ENCODE data around the gene IFNL1. TPM values are rescaled to one million over a fixed set of nuclear protein-coding genes. Genes with fewer than 3 reads are reported as not detected.
A peak's percentile ranks its signal among the peaks of the same experiment; 100 is the strongest.

The IFNL1 gene
- total and polyA plus RNA-seq, 9 of the 15 experiments (the other 6 are each of a cell fraction or from before 2014, with no cell fraction given) = not detected

DNA sequence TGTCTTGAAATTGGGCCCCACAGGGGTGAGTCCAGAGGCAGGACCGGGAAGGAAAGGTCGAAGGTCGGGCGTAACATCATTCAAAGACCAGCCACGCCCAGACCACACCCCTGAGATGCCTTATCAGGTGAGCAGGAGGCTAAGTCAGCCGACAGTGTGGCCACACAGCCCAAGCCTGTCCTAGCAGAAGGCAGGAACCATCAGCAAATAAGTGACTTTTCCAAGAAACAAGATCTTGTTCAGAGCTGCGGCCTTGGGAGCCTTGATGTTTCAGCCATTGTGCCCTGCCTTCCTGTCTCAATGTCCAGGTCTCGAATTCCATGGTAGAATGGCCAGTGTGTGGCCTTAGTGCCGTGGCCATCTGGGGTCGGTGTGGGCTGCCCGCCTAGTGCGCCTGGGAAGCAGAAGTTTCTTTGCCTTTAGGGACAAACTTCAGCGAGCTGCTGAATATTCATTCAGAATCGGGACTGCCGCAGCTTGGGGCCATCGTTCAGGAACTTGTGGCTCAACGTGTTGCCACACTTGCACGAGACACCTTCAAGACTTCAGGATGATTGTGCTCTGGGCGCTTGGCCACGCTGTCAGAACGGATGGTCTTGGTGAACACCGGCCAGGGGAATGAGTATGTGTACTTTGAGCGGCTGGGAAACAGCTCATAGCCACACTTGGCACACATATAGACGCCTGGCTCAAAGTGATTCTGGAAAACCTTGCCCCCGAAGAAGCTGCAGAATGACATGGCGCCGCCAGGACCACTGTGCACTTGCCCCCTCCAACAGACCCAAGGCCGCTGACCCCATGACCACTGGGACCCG lies 41.5 kb upstream of the IFNL1 start (continued):
- TF ChIP-seq TAF9B (IDR thresholded peaks at IDR 0.05; ENCODE audit: partially characterized antibody) = peak; percentile 22
- no peak for TF ChIP-seq MTA3 (IDR thresholded peaks at IDR 0.05; ENCODE audit: borderline replicate concordance)
- TF ChIP-seq EHMT2 (IDR thresholded peaks at IDR 0.05) = 0 out of 2 replicates have a peak, but pooled peaks have one; percentile 36
- peak; percentile 30; the same call in 1 of the 2 replicates for TF ChIP-seq CREM (IDR thresholded peaks at IDR 0.05; ENCODE audit: low read depth)
- no peak for TF ChIP-seq EP400 (IDR thresholded peaks at IDR 0.05)
- TF ChIP-seq, protein P1, sequence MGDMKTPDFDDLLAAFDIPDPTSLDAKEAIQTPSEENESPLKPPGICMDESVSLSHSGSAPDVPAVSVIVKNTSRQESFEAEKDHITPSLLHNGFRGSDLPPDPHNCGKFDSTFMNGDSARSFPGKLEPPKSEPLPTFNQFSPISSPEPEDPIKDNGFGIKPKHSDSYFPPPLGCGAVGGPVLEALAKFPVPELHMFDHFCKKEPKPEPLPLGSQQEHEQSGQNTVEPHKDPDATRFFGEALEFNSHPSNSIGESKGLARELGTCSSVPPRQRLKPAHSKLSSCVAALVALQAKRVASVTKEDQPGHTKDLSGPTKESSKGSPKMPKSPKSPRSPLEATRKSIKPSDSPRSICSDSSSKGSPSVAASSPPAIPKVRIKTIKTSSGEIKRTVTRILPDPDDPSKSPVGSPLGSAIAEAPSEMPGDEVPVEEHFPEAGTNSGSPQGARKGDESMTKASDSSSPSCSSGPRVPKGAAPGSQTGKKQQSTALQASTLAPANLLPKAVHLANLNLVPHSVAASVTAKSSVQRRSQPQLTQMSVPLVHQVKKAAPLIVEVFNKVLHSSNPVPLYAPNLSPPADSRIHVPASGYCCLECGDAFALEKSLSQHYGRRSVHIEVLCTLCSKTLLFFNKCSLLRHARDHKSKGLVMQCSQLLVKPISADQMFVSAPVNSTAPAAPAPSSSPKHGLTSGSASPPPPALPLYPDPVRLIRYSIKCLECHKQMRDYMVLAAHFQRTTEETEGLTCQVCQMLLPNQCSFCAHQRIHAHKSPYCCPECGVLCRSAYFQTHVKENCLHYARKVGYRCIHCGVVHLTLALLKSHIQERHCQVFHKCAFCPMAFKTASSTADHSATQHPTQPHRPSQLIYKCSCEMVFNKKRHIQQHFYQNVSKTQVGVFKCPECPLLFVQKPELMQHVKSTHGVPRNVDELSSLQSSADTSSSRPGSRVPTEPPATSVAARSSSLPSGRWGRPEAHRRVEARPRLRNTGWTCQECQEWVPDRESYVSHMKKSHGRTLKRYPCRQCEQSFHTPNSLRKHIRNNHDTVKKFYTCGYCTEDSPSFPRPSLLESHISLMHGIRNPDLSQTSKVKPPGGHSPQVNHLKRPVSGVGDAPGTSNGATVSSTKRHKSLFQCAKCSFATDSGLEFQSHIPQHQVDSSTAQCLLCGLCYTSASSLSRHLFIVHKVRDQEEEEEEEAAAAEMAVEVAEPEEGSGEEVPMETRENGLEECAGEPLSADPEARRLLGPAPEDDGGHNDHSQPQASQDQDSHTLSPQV (IDR thresholded peaks at IDR 0.05) = peak; percentile 64; the same call in 1 of the 2 replicates
- TF ChIP-seq, protein P2, sequence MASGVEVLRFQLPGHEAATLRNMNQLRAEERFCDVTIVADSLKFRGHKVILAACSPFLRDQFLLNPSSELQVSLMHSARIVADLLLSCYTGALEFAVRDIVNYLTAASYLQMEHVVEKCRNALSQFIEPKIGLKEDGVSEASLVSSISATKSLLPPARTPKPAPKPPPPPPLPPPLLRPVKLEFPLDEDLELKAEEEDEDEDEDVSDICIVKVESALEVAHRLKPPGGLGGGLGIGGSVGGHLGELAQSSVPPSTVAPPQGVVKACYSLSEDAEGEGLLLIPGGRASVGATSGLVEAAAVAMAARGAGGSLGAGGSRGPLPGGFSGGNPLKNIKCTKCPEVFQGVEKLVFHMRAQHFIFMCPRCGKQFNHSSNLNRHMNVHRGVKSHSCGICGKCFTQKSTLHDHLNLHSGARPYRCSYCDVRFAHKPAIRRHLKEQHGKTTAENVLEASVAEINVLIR (CRISPR knock-in tag; IDR thresholded peaks at IDR 0.05) = no peak
- no peak for TF ChIP-seq IRF9 (tag; IDR thresholded peaks at IDR 0.05)
- peak; percentile 38 for TF ChIP-seq MAX (CRISPR knock-in tag; IDR thresholded peaks at IDR 0.05)
- no peak for TF ChIP-seq SAFB2 (IDR thresholded peaks at IDR 0.05; ENCODE audit: borderline replicate concordance, low read depth, low read length, severe bottlenecking)
- peak; percentile 37; the same call in 1 of the 2 replicates for TF ChIP-seq PHF8 (IDR thresholded peaks at IDR 0.05; ENCODE audit: borderline replicate concordance, low read length)
- no peak for TF ChIP-seq ZNF76 (CRISPR knock-in tag; IDR thresholded peaks at IDR 0.05; ENCODE audit: borderline replicate concordance)
- no peak for TF ChIP-seq SMARCC2 (IDR thresholded peaks at IDR 0.05; ENCODE audit: low read depth)
